ENCODE results near the gene CAPZB.

DNA sequence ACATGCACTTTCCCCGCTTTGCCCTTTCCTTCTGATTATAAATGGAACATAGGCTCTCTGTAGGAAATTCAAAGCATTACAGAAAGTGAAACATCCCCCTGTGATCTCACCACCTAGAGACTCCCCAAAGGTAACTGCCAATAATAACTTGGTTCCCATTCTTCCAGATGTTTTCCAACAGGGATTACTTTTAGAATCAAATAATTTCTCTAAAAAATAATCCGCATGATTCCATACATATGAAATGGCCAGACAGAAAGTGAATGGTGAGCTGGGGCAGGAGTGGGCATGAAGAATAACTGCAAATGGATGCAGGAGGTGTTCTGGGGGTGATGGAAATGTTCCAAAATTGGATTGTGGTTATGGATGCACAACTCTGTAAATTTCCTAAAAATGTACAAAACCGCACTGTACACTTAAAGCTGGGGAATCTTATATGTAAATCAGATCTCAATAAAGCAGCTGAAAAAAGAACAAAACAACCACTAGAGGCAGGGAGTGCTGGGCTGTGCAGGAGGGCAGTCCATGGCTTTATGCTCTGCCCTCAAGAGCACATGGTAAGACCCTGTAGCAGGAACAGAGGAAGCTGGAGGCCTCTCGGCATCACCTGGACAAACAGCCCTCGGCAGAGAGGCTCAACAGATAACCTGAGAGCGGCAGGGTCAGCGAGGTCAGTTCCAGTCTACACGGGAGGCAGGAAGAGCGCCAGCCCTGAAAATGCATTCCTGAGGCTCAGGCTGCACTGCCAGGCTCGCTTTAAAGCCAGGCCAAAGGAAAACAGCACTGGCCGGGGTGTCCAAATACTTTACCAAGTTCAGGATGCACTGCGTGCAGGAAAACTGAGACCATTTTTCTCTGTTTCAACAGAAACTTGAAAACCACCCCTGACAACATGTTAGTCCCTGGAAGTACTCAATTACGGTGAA is 39.7 kb downstream of the CAPZB start:
- TF ChIP-seq, protein P1, sequence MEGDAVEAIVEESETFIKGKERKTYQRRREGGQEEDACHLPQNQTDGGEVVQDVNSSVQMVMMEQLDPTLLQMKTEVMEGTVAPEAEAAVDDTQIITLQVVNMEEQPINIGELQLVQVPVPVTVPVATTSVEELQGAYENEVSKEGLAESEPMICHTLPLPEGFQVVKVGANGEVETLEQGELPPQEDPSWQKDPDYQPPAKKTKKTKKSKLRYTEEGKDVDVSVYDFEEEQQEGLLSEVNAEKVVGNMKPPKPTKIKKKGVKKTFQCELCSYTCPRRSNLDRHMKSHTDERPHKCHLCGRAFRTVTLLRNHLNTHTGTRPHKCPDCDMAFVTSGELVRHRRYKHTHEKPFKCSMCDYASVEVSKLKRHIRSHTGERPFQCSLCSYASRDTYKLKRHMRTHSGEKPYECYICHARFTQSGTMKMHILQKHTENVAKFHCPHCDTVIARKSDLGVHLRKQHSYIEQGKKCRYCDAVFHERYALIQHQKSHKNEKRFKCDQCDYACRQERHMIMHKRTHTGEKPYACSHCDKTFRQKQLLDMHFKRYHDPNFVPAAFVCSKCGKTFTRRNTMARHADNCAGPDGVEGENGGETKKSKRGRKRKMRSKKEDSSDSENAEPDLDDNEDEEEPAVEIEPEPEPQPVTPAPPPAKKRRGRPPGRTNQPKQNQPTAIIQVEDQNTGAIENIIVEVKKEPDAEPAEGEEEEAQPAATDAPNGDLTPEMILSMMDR (conservative IDR thresholded peaks at IDR 0.05; ENCODE audit: low read length) = peak; percentile 56
- no peak for TF ChIP-seq EZH2phosphoT487 (IDR thresholded peaks at IDR 0.05; ENCODE audit: borderline replicate concordance)

All from Loucy (cell line).